H1 (cell line): Measurements from ENCODE around the gene RXRA. TPM values are rescaled to one million over a fixed set of nuclear protein-coding genes. Genes with fewer than 3 reads are reported as not detected.

ENCODE experiments used
- CTCF ChIA-PET: fragments of 300-600 bp; sonication (Branson Sonifier 250); formaldehyde crosslinking; loops from one replicate; lab custom pipeline; 2021; ENCODE audit not compliant: partially characterized antibody; lab: Charles Lee
- POLR2A ChIA-PET: fragments of 300-600 bp; sonication (Branson Sonifier 250); formaldehyde crosslinking; loops from one replicate; lab custom pipeline; 2021; ENCODE audit warnings: inconsistent platforms; ENCODE audit not compliant: partially characterized antibody; lab: Charles Lee
- DNase-seq, 2 experiments: peaks; one replicate each; pipeline versions ENCODE4 v3.0.0 to v3.0.0-alpha.2; 2010 to 2022; ENCODE audit warnings: low spot score in 2 of 2, low read depth in 1 of 2, mixed read lengths in 1 of 2
- FAIRE-seq: peaks from 2 replicates; lab custom pipeline; 2011; peaks lifted over from hg19 to GRCh38; lab: Jason Lieb, UNC
- H2AFZ ChIP-seq: 2 replicates; pipeline ENCODE4 v1.8.1; 2012; ENCODE audit warnings: low read length, inconsistent platforms
- H2AK5ac ChIP-seq: 2 replicates; pipeline ENCODE4 v1.6.1; 2013; ENCODE audit warnings: low read depth, low read length
- H2BK120ac ChIP-seq: replicated peaks from 2 replicates; pipeline ENCODE3; 2013; ENCODE audit warnings: low read depth, low read length, inconsistent platforms
- H2BK12ac ChIP-seq: 2 replicates; pipeline ENCODE4 v1.6.1; 2013; ENCODE audit warnings: low read depth, low read length
- H2BK15ac ChIP-seq: 2 replicates; pipeline ENCODE4 v1.6.1; 2013; ENCODE audit warnings: low read length
- H2BK20ac ChIP-seq: 2 replicates; pipeline ENCODE4 v1.6.1; 2013; ENCODE audit warnings: low read length
- H2BK5ac ChIP-seq: 2 replicates; pipeline ENCODE4 v1.6.1; 2013; ENCODE audit warnings: low read depth, low read length
- H3K14ac ChIP-seq: 2 replicates; pipeline ENCODE4 v1.6.1; 2013; ENCODE audit warnings: inconsistent platforms; ENCODE audit not compliant: insufficient read length
- H3K18ac ChIP-seq: 2 replicates; pipeline ENCODE4 v1.6.1; 2013; ENCODE audit warnings: low read length; ENCODE audit errors: extremely low read depth
- H3K23ac ChIP-seq: 2 replicates; pipeline ENCODE4 v1.6.1; 2013; ENCODE audit warnings: inconsistent platforms; ENCODE audit not compliant: insufficient read length
- H3K23me2 ChIP-seq: 2 replicates; pipeline ENCODE4 v1.6.1; 2013; ENCODE audit warnings: low read depth, low read length
- H3K27ac ChIP-seq: 2 replicates; pipeline ENCODE4 v1.6.1; 2011; ENCODE audit warnings: low read depth, low read length, inconsistent platforms
- H3K27me3 ChIP-seq, 4 experiments: replicated peaks in 1 of 4; 1 replicate in 1 of 4; 2 replicates in 3 of 4; pipeline versions ENCODE4 v1.6.1 to v1.8.1; 2011 to 2013; ENCODE audit warnings: low read length in 3 of 4, mild to moderate bottlenecking in 3 of 4, inconsistent platforms in 2 of 4, mixed read lengths in 2 of 4, moderate library complexity in 1 of 4; ENCODE audit not compliant: control insufficient read depth in 3 of 4, insufficient read depth in 3 of 4; ENCODE audit errors: extremely low read depth in 1 of 4
- H3K36me3 ChIP-seq, 4 experiments: 2 replicates each; pipeline versions ENCODE4 v1.6.1 to v1.8.1; 2011 to 2013; ENCODE audit warnings: mild to moderate bottlenecking in 4 of 4, low read length in 3 of 4, moderate library complexity in 2 of 4, control low read depth in 1 of 4, inconsistent platforms in 1 of 4; ENCODE audit not compliant: insufficient read depth in 4 of 4, control insufficient read depth in 2 of 4
- H3K4ac ChIP-seq: replicated peaks from 2 replicates; pipeline ENCODE3; 2013; ENCODE audit warnings: low read length, low read depth, mixed read lengths, inconsistent platforms; ENCODE audit not compliant: insufficient read length
- H3K4me1 ChIP-seq, 4 experiments: replicated peaks in 1 of 4; 1 replicate in 1 of 4; 2 replicates in 3 of 4; pipeline versions ENCODE4 v1.6.1 to v1.8.1; 2011 to 2013; ENCODE audit warnings: low read length in 3 of 4, inconsistent platforms in 2 of 4, mixed read lengths in 1 of 4; ENCODE audit not compliant: insufficient read depth in 4 of 4, control insufficient read depth in 3 of 4
- H3K4me2 ChIP-seq, 2 experiments: 2 replicates each; pipeline versions ENCODE4 v1.6.1 to v1.8.1; 2011 to 2013; ENCODE audit warnings: low read depth in 2 of 2, low read length in 2 of 2, control low read depth in 1 of 2, inconsistent platforms in 1 of 2, mild to moderate bottlenecking in 1 of 2; ENCODE audit not compliant: insufficient read depth in 1 of 2
- H3K4me3 ChIP-seq, 4 experiments: fragments of 200-600, 300-600 bp in 1 of 4; sonication (generic), shearing (Covaris generic), sonication (Bioruptor Twin) in 1 of 4; 2 replicates each; pipeline versions ENCODE4 v1.5.1 to v1.8.1; 2011 to 2016; ENCODE audit warnings: low read length in 4 of 4, low read depth in 3 of 4, control low read depth in 2 of 4, inconsistent platforms in 2 of 4, mild to moderate bottlenecking in 2 of 4, mixed read lengths in 1 of 4, moderate library complexity in 1 of 4; ENCODE audit not compliant: insufficient read depth in 2 of 4; ENCODE audit errors: extremely low read depth in 1 of 4
- H3K56ac ChIP-seq: replicated peaks from 2 replicates; pipeline ENCODE3; 2013; ENCODE audit warnings: low read depth, mild to moderate bottlenecking, mixed read lengths, low read length, inconsistent platforms; ENCODE audit not compliant: insufficient read length
- H3K79me1 ChIP-seq: 2 replicates; pipeline ENCODE4 v1.6.1; 2013; ENCODE audit warnings: low read depth, low read length, control low read depth
- H3K79me2 ChIP-seq, 2 experiments: 2 replicates each; pipeline versions ENCODE4 v1.6.1 to v1.8.1; 2012 to 2013; ENCODE audit warnings: low read length in 2 of 2, mild to moderate bottlenecking in 2 of 2, inconsistent platforms in 1 of 2; ENCODE audit not compliant: insufficient read depth in 2 of 2, control insufficient read depth in 1 of 2
- H3K9ac ChIP-seq, 4 experiments: replicated peaks in 1 of 4; 1 replicate in 1 of 4; 2 replicates in 3 of 4; pipeline versions ENCODE4 v1.6.1 to v1.8.1; 2011 to 2013; ENCODE audit warnings: low read depth in 3 of 4, low read length in 3 of 4, control low read depth in 2 of 4, mild to moderate bottlenecking in 2 of 4, moderate library complexity in 2 of 4, inconsistent platforms in 1 of 4; ENCODE audit errors: extremely low read depth in 1 of 4
- H3K9me3 ChIP-seq, 2 experiments: 2 replicates each; pipeline versions ENCODE4 v1.6.1 to v1.8.1; 2012 to 2013; ENCODE audit warnings: mild to moderate bottlenecking in 2 of 2, moderate library complexity in 2 of 2, control low read depth in 1 of 2, inconsistent platforms in 1 of 2, low read depth in 1 of 2, low read length in 1 of 2, mixed read lengths in 1 of 2; ENCODE audit not compliant: insufficient read depth in 2 of 2
- H4K20me1 ChIP-seq, 2 experiments: replicated peaks in 1 of 2; 2 replicates each; pipeline versions ENCODE3 to v1.8.1; 2011 to 2013; ENCODE audit warnings: inconsistent platforms in 2 of 2, low read length in 2 of 2, mild to moderate bottlenecking in 1 of 2; ENCODE audit not compliant: insufficient read depth in 2 of 2, control insufficient read depth in 1 of 2
- H4K5ac ChIP-seq: 2 replicates; pipeline ENCODE4 v1.6.1; 2013; ENCODE audit warnings: low read length, low read depth, mixed read lengths, inconsistent platforms; ENCODE audit not compliant: insufficient read length
- H4K8ac ChIP-seq: 2 replicates; pipeline ENCODE4 v1.8.0; 2013; ENCODE audit warnings: mild to moderate bottlenecking, moderate library complexity, low read length, inconsistent platforms; ENCODE audit not compliant: insufficient read depth; ENCODE audit errors: extremely low read depth
- H4K91ac ChIP-seq: replicated peaks from 2 replicates; pipeline ENCODE3; 2013; ENCODE audit warnings: low read length, mixed read lengths, inconsistent platforms; ENCODE audit not compliant: insufficient read length
- ASH2L ChIP-seq: fragments of 200-600, 300-600 bp; sonication (generic); IDR thresholded peaks from one replicate; pipeline ENCODE4 v1.7.1; 2017; ENCODE audit warnings: low read length
- CTCF ChIP-seq, 3 experiments: IDR thresholded peaks; 1 replicate in 2 of 3; 2 replicates in 1 of 3; pipeline versions ENCODE4 v1.5.1 to v1.6.1; 2011; ENCODE audit warnings: low read length in 3 of 3, mild to moderate bottlenecking in 3 of 3, inconsistent platforms in 2 of 3, low read depth in 1 of 3, moderate library complexity in 1 of 3; ENCODE audit not compliant: insufficient read depth in 1 of 3; ENCODE audit errors: control extremely low read depth in 1 of 3
- JUND ChIP-seq: IDR thresholded peaks from 2 replicates; pipeline ENCODE4 v1.6.1; 2011; ENCODE audit warnings: mild to moderate bottlenecking, improper control_type of control experiment, low read length
- RNF2 ChIP-seq: fragments of 200-900, 300-1000 bp; sonication (generic); IDR thresholded peaks from 2 replicates; pipeline ENCODE4 v1.7.1; 2016; ENCODE audit warnings: borderline replicate concordance, low read depth, mild to moderate bottlenecking, antibody characterized with exemption, low read length; ENCODE audit not compliant: poor library complexity, severe bottlenecking; ENCODE audit errors: missing control alignments
- RXRA ChIP-seq: IDR thresholded peaks from 2 replicates; pipeline ENCODE4 v1.6.1; 2011; ENCODE audit warnings: low read depth, mild to moderate bottlenecking, low read length, moderate library complexity; ENCODE audit not compliant: insufficient read depth
- SRF ChIP-seq: IDR thresholded peaks from 2 replicates; pipeline ENCODE4 v1.6.1; 2011; ENCODE audit warnings: mild to moderate bottlenecking, low read depth, low read length, moderate library complexity
- ZNF274 ChIP-seq: IDR thresholded peaks from 2 replicates; pipeline ENCODE4 v1.7.0; 2012; ENCODE audit warnings: low read length, borderline replicate concordance; ENCODE audit errors: extremely low read depth
- WGBS, 2 experiments: shearing (Covaris generic) in 1 of 2; methylation state at CpG; one replicate each; pipeline versions ENCODE4 v1.1.6 to v1.1.7; 2013 to 2015; ENCODE audit warnings: low lambda C conversion rate in 2 of 2, mixed read lengths in 2 of 2, inconsistent platforms in 1 of 2, low coverage in 1 of 2, missing lambda C conversion rate in 1 of 2; ENCODE audit not compliant: insufficient replicate concordance in 2 of 2, insufficient coverage in 1 of 2, insufficient read length in 1 of 2; ENCODE audit errors: extremely low coverage in 1 of 2, missing lambda C conversion rate in 1 of 2; 5-methylcytosine and 5-hydroxymethylcytosine counted together
- polyA plus RNA-seq, 7 experiments: library from polyadenylated mRNA; depleted of rRNA in 3 of 7; stranded (reverse) in 5 of 7; unstranded in 2 of 7; fragments of >200 nt in 5 of 7; fragments of 200-250 nt in 2 of 7; gene quantifications; 1 replicate in 5 of 7; 2 replicates in 1 of 7; 4 replicates in 1 of 7; pipeline versions ENCODE4 v1.2.1 to v1.2.3, GENCODE V29; 2011 to 2013; ENCODE audit warnings: missing spikeins in 2 of 7, mixed read lengths in 2 of 7
- total RNA-seq: library from RNA; stranded (reverse); fragmentation: NEBNext Ultra II Directional; extraction: Animal tissue kit (Norgen Biotek cat#: 25700); gene quantifications from 2 replicates; pipeline ENCODE4 v1.2.1, GENCODE V29; 2021

RXRA gene
- total and polyA plus RNA-seq, 2 of the 8 experiments (the other 6 are each of a cell fraction or from before 2014, with no cell fraction given): 9.8 to 29.4 TPM

GRCh38 chr9:134485653-134486052 is 159.4 kb downstream of the RXRA start:
- Histone ChIP-seq H3K4ac (no peak overlapping the region), H3K18ac (no peak overlapping the region), H3K36me3 (no peaks in the 10 kb centered on the region), H4K20me1 (peaks cover 0 to 2% of the 10 kb centered on the region in 2 experiments), H3K4me3 (no peak overlapping the region), H2BK5ac (no peak overlapping the region), H2BK15ac (no peak overlapping the region), H4K5ac (no peak overlapping the region), H3K23ac (no peak overlapping the region), H3K56ac (no peak overlapping the region), H3K4me2 (no peak overlapping the region), H2BK20ac (no peak overlapping the region), H3K27ac (no peak overlapping the region), H2BK12ac (no peak overlapping the region), H3K9me3 (no peaks in the 10 kb centered on the region), H3K23me2 (no peaks in the 10 kb centered on the region), H2BK120ac (no peak overlapping the region), H4K91ac (no peak overlapping the region), H2AK5ac (no peak overlapping the region), H2AFZ (no peak overlapping the region), H3K14ac (no peak overlapping the region), H3K9ac (no peak overlapping the region), H4K8ac (no peak overlapping the region), H3K79me1 (no peaks in the 10 kb centered on the region; the same call in 1 of the 2 replicates), H3K4me1 (no peaks in the 10 kb centered on the region), H3K79me2 (no peaks in the 10 kb centered on the region), H3K27me3 (no peaks in the 10 kb centered on the region)
- no peak for DNase-seq
- CTCF ChIA-PET: interaction anchor here (0.9 to 1.0 kb wide), 2 partner anchors 14 to 38 kb away, joined by 3 read pairs; no protein-coding TSS in a partner anchor
- no peak for FAIRE-seq
- 88% methylated on average over 8 of the region's 8 CpGs; no CpG with 5 or more reads in 1 of the 2 experiments for WGBS, 2 experiments
- POLR2A ChIA-PET: no interaction called here
- TF ChIP-seq CTCF (IDR thresholded peaks at IDR 0.05; ENCODE audit: control extremely low read depth in 1 of 3, insufficient read depth in 1 of 3, low read depth in 1 of 3, low read length in 3 of 3): no peak
- TF ChIP-seq SRF: no peak
- TF ChIP-seq RNF2: no peak
- no peak for TF ChIP-seq ZNF274
- no peak for TF ChIP-seq RXRA
- TF ChIP-seq JUND: no peak
- TF ChIP-seq ASH2L: no peak
